ENCODE results near the gene FAM161B.
"Not testable (repeated sequence)": the region's sequence is repeated elsewhere in the genome, so short reads cannot be mapped to it uniquely, and the experiment has no call there.

The FAM161B gene

GRCh38 chr14:73991092-73991491, 41.2 kb upstream of the FAM161B start:
- no peaks in the 10 kb centered on the region for H3F3A ChIP-seq (ENCODE audit: control insufficient read depth, insufficient read depth)
- peaks cover 18% of the 10 kb centered on the region for H3K4me1 ChIP-seq (ENCODE audit: control insufficient read depth, low read length)
- no peak overlapping the region for H3K27ac ChIP-seq (ENCODE audit: low read depth, low read length)
- peaks cover 18% of the 10 kb centered on the region for H3K36me3 ChIP-seq (ENCODE audit: control insufficient read depth, low read length)
- H3K9me2 ChIP-seq (replicated peaks; ENCODE audit: control insufficient read depth, low read length) = no peaks in the 10 kb centered on the region
- no peak for TF ChIP-seq EZH2phosphoT487 (IDR thresholded peaks at IDR 0.05; ENCODE audit: borderline replicate concordance, low read length)
- TF ChIP-seq, protein P1, sequence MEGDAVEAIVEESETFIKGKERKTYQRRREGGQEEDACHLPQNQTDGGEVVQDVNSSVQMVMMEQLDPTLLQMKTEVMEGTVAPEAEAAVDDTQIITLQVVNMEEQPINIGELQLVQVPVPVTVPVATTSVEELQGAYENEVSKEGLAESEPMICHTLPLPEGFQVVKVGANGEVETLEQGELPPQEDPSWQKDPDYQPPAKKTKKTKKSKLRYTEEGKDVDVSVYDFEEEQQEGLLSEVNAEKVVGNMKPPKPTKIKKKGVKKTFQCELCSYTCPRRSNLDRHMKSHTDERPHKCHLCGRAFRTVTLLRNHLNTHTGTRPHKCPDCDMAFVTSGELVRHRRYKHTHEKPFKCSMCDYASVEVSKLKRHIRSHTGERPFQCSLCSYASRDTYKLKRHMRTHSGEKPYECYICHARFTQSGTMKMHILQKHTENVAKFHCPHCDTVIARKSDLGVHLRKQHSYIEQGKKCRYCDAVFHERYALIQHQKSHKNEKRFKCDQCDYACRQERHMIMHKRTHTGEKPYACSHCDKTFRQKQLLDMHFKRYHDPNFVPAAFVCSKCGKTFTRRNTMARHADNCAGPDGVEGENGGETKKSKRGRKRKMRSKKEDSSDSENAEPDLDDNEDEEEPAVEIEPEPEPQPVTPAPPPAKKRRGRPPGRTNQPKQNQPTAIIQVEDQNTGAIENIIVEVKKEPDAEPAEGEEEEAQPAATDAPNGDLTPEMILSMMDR (IDR thresholded peaks at IDR 0.05; ENCODE audit: low read depth, low read length, poor library complexity, severe bottlenecking) = no peak
- no peak overlapping the region for H3K4me2 ChIP-seq (ENCODE audit: low read length)
- no peak overlapping the region for H3K4me3 ChIP-seq (ENCODE audit: low read length)
- H3K27me3 ChIP-seq (ENCODE audit: control insufficient read depth, low read length) = no peaks in the 10 kb centered on the region
- H3K9me3 ChIP-seq (ENCODE audit: control insufficient read depth, insufficient read depth, low read length) = no peaks in the 10 kb centered on the region
- H4K20me1 ChIP-seq (ENCODE audit: control insufficient read depth, insufficient read depth, low read depth, low read length) = no peaks in the 10 kb centered on the region
- H3K79me2 ChIP-seq (ENCODE audit: control insufficient read depth, low read length) = no peaks in the 10 kb centered on the region

- H3K4me2 ChIP-seq (ENCODE audit: low read length) = not testable (repeated sequence)
These were observed 38.8 kb upstream of the FAM161B start for GRCh38 chr14:73988656-73989055.

DNA sequence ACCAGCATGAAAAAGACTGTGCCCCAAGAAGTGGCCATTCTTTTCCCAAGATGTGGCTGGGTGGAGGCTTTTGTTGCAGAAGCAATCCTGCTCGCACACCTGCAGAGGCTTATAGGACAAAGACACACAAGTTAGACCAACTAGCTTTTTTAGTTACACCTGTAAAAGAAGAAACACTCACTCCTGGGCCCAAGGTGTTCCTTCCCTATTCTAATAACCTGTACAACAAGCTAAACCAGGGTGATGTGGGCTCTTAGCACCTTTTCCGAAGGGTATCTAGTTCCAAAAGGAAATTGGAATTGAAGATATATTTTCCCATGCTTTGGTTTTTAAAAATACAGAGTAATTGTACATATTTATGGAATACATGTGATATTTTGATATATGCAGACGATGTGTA, 38.2 kb upstream of the FAM161B start:
- H3K9me3 ChIP-seq (ENCODE audit: control insufficient read depth, insufficient read depth, low read length) = no peaks in the 10 kb centered on the region
- H3F3A ChIP-seq (ENCODE audit: control insufficient read depth, insufficient read depth) = no peaks in the 10 kb centered on the region
- H3K9me2 ChIP-seq (replicated peaks; ENCODE audit: control insufficient read depth, low read length) = no peaks in the 10 kb centered on the region
- no peak overlapping the region for H3K4me2 ChIP-seq (ENCODE audit: low read length)
- H3K27ac ChIP-seq (ENCODE audit: low read depth, low read length) = no peak overlapping the region
- TF ChIP-seq, protein P1 (IDR thresholded peaks at IDR 0.05; ENCODE audit: low read depth, low read length, poor library complexity, severe bottlenecking) = no peak
- no peak for TF ChIP-seq EZH2phosphoT487 (IDR thresholded peaks at IDR 0.05; ENCODE audit: borderline replicate concordance, low read length)
- no peaks in the 10 kb centered on the region for H3K4me1 ChIP-seq (ENCODE audit: control insufficient read depth, low read length)
- peaks cover 16% of the 10 kb centered on the region for H3K36me3 ChIP-seq (ENCODE audit: control insufficient read depth, low read length)
- H3K27me3 ChIP-seq (ENCODE audit: control insufficient read depth, low read length) = no peaks in the 10 kb centered on the region
- H3K79me2 ChIP-seq (ENCODE audit: control insufficient read depth, low read length) = no peaks in the 10 kb centered on the region
- H4K20me1 ChIP-seq (ENCODE audit: control insufficient read depth, insufficient read depth, low read depth, low read length) = no peaks in the 10 kb centered on the region
- no peak overlapping the region for H3K4me3 ChIP-seq (ENCODE audit: low read length)

More at GRCh38 chr14:73988656-73989055, 38.8 kb upstream of the FAM161B start:
- H3K27ac ChIP-seq (ENCODE audit: low read depth, low read length); H3K27me3 ChIP-seq (ENCODE audit: control insufficient read depth, low read length); H3K9me3 ChIP-seq (ENCODE audit: control insufficient read depth, insufficient read depth, low read length); H3K4me1 ChIP-seq (ENCODE audit: control insufficient read depth, low read length); H3K4me3 ChIP-seq (ENCODE audit: low read length); H3F3A ChIP-seq (ENCODE audit: control insufficient read depth, insufficient read depth); H3K79me2 ChIP-seq (ENCODE audit: control insufficient read depth, low read length); H4K20me1 ChIP-seq (ENCODE audit: control insufficient read depth, insufficient read depth, low read depth, low read length); H3K9me2 ChIP-seq (replicated peaks; ENCODE audit: control insufficient read depth, low read length): not testable (repeated sequence)
- H3K36me3 ChIP-seq (ENCODE audit: control insufficient read depth, low read length) = peaks cover 16% of the 10 kb centered on the region

- Histone ChIP-seq H3K4me3 (ENCODE audit: low read length) (no peak overlapping the region), H3K9me2 (replicated peaks; ENCODE audit: control insufficient read depth, low read length) (no peaks in the 10 kb centered on the region), H3K4me2 (ENCODE audit: low read length) (no peak overlapping the region), H3K27ac (ENCODE audit: low read depth, low read length) (no peak overlapping the region), H3F3A (ENCODE audit: control insufficient read depth, insufficient read depth) (no peaks in the 10 kb centered on the region), H4K20me1 (ENCODE audit: control insufficient read depth, insufficient read depth, low read depth, low read length) (no peaks in the 10 kb centered on the region), H3K4me1 (ENCODE audit: control insufficient read depth, low read length) (no peaks in the 10 kb centered on the region), H3K79me2 (ENCODE audit: control insufficient read depth, low read length) (no peaks in the 10 kb centered on the region), H3K36me3 (ENCODE audit: control insufficient read depth, low read length) (peaks cover 14% of the 10 kb centered on the region), H3K27me3 (ENCODE audit: control insufficient read depth, low read length) (no peaks in the 10 kb centered on the region), H3K9me3 (ENCODE audit: control insufficient read depth, insufficient read depth, low read length) (no peaks in the 10 kb centered on the region)
- TF ChIP-seq, protein P1 (IDR thresholded peaks at IDR 0.05; ENCODE audit: low read depth, low read length, poor library complexity, severe bottlenecking) = no peak
- TF ChIP-seq EZH2phosphoT487 (IDR thresholded peaks at IDR 0.05; ENCODE audit: borderline replicate concordance, low read length) = no peak
These were observed 28.0 kb upstream of the FAM161B start for GRCh38 chr14:73977896-73978295.

Measured in DOHH2 (cell line).